T47D (cell line): ENCODE results near the gene ADNP.
A peak's percentile ranks its signal among the peaks of the same experiment; 100 is the strongest.

Experiments used
- DNase-seq, 2 experiments: peaks; one replicate each; pipeline versions ENCODE4 v3.0.0 to v3.0.0-alpha.2; 2011 to 2012; ENCODE audit warnings: low read depth in 1 of 2, low spot score in 1 of 2
- JUND ChIP-seq: IDR thresholded peaks from 2 replicates; pipeline ENCODE4 v1.6.1; 2012; ENCODE audit warnings: low read depth
- in situ Hi-C: cut with HindIII; loops from 2 replicates; pipeline ENCODE4 v1.10.0; 2016; ENCODE audit warnings: low sequenced_read_pairs, low pct_unique_long_range_greater_than_20kb

Gene ADNP

DNA sequence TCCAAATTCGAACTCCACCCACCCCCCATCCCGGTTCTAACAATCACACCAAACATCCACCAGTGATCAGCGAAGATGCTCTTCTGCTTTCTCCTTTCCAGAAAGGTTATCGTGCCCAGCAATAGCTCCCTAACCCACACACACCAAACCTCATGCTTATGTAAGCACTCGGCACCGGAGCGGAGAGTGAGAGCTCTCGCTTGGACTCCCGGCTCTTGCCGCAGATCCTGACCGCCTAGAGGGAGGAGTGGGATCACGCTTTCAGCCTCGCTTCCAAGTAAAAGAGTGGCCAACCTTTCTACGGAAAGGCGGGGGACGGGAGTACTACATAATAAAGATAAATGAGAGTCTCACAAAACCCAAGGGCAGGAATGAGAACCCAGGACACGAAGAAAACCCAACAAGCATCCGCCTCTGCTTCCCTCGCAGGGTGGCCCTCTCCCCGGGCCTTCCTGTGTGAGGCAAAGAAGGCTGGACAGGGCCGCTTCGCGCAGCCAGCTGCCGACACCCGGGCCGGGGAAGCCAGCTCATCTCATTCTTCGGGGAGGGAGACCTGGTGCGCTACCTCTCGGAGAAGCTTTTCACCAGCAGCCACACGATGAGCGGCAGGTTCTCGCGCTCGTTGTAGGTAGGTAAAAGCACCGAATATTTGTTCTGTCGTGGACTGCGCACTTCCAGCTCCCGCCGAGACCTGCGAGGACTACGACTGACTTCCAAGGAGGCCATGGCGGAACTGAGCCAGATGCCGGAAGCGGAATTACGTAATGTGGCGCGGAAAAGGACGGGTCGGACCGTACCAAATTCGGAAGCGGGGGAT is 26.8 kb upstream of the ADNP start, which contains the start of gene DPM1:
Gene DPM1 (minus strand): TSS at position 735 of the 817 bp plus-strand sequence. CDS start 9 bp downstream, at position 726.
- no peak for TF ChIP-seq JUND
- in situ Hi-C loops = no loop called here
- peak; percentile 66 to 95 for DNase-seq

DNA sequence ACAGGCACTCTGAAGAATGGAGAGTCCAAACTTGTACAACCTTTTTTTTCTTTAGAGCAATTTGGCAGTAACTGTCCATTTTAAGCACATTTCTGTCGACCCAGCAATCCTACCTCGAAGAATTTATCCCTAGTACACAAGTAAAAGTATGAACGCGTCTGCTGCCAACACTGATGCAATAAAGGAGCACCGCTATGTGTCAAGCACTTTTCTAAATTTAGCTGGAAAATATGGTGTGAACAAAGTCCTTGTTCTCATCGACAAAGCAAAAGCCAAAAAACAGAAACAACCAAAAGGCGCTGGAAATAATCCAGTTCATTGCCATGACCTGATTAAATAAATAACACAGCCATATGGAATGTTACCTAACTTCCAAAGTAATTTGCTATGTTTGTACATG is 26.0 kb upstream of the ADNP start:
- in situ Hi-C loops = no loop called here
- TF ChIP-seq JUND = no peak
- DNase-seq = peak in 1 of 2 experiments; percentile 25

DNA sequence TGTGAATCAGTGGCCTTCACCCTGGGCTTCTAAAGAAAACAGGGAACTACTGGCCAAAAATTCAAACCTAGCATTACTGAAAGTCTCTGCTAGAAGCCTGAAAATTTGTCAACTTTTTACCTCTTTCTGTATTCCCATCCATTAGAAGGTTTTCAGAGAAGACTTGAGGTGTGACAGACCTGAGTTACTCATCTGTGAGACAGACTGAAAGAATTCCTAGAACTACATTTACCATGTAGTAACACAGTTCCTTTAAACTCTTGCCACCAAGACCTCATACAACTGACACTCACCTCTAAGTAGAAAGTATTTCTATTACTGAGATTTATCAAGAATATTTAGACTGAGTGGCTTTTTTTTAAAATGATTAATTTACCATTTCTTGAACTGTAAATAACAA is 22.6 kb upstream of the ADNP start:
- no peak for TF ChIP-seq JUND
- DNase-seq = no peak
- in situ Hi-C loops = no loop called here

GRCh38 chr20:50953196-50953595 is 22.0 kb upstream of the ADNP start:
- TF ChIP-seq JUND = no peak
- in situ Hi-C loops = no loop called here
- no peak for DNase-seq

DNA sequence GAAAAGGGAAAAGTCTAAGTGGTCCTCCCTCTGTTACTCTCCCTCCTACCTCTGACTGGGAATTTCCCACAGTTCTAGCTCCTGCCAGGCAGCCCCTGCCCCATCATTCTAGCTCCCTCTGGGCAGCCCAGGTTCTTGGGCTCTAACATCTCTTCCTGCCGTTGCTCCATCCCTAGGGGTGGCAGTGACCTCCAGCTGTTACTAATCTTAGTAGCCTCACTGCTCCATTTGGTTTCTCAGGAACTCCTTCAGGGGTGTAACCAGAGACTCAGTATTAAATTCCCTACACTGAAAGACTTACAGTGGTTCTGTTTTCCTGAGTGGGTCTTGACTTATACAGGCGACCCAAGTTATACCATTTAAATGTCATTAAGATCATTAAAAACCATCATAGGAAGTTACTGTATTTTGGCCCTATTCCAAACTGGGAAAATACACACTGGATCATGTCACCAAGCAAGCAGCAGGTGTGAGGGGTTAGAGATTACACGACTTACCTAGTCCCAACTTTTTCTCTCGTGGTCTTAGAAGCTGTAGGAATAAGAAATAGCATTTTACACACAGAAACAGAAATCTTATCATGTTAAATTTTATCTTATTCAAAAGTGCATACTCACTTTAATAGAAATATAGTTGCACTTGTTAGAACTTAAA is 17.0 kb upstream of the ADNP start:
- no peak for DNase-seq
- in situ Hi-C loops = no loop called here
- no peak for TF ChIP-seq JUND

GRCh38 chr20:50943069-50943468 is 11.8 kb upstream of the ADNP start:
- in situ Hi-C loops = no loop called here
- no peak for DNase-seq
- TF ChIP-seq JUND = no peak

- in situ Hi-C loops = no loop called here
- TF ChIP-seq JUND = no peak
- DNase-seq = no peak
These were observed 2.4 kb upstream of the ADNP start for GRCh38 chr20:50933589-50933988.

- DNase-seq = no peak
- in situ Hi-C loops = no loop called here
- TF ChIP-seq JUND = no peak
These were observed 1.5 kb upstream of the ADNP start for GRCh38 chr20:50932691-50933280.

- no peak for TF ChIP-seq JUND
- in situ Hi-C loops = no loop called here
- no peak for DNase-seq
These were observed 814 bp upstream of the ADNP start for GRCh38 chr20:50932016-50932485.

DNA sequence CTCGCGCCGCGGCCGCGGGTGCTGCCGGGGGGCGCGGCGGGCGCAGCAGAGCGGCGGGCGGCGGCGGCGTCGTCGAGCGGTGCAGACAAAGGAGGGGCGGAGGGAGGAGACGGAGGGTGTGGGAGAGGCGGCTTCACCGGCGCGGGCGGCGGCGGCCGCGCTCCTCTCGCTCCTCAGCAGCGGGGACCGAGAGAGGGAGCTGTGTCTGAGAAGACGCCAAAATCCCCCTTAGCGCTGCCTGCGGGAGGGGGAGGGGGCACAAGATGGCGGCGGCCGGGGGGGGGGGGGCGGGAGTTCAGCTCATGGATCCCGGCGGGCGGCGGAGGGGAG is 296 bp downstream of the ADNP start:
- in situ Hi-C loops = no loop called here
- no peak for TF ChIP-seq JUND
- DNase-seq = peak in 1 of 2 experiments; percentile 35

- in situ Hi-C loops = no loop called here
- no peak for TF ChIP-seq JUND
- peak in 1 of 2 experiments; percentile 30 for DNase-seq
These were observed 880 bp downstream of the ADNP start for GRCh38 chr20:50930139-50930975.
